Mesenteric fat pad (tissue), 1 donor: ENCODE results near the gene RIPK3. TPM values are rescaled to one million over a fixed set of nuclear protein-coding genes. Genes with fewer than 3 reads are reported as not detected.
A peak's percentile ranks its signal among the peaks of the same experiment; 100 is the strongest.
"Not testable (repeated sequence)": the region's sequence is repeated elsewhere in the genome, so short reads cannot be mapped to it uniquely, and the experiment has no call there.

Experiments used
- DNase-seq: peaks from one replicate; pipeline ENCODE4 v3.0.0-alpha.2; 2020; ENCODE audit warnings: low spot score
- total RNA-seq: library from RNA; stranded (reverse); fragmentation: NEBNext Ultra II Directional; extraction: Animal tissue kit (Norgen Biotek cat#: 25700); gene quantifications from one replicate; pipeline ENCODE4 v1.2.1, GENCODE V29; 2021
- donor health status: DM: yes; HTN: yes; CAD: no.

RIPK3 gene
- total RNA-seq, 1 donor from 2014 or later, result 12.7 TPM

- DNase-seq, result no peak
Measured at GRCh38 chr14:24369907-24370687, 30.3 kb upstream of the RIPK3 start.

- DNase-seq, result no peak
Measured at GRCh38 chr14:24369463-24369862, 29.7 kb upstream of the RIPK3 start.

DNA sequence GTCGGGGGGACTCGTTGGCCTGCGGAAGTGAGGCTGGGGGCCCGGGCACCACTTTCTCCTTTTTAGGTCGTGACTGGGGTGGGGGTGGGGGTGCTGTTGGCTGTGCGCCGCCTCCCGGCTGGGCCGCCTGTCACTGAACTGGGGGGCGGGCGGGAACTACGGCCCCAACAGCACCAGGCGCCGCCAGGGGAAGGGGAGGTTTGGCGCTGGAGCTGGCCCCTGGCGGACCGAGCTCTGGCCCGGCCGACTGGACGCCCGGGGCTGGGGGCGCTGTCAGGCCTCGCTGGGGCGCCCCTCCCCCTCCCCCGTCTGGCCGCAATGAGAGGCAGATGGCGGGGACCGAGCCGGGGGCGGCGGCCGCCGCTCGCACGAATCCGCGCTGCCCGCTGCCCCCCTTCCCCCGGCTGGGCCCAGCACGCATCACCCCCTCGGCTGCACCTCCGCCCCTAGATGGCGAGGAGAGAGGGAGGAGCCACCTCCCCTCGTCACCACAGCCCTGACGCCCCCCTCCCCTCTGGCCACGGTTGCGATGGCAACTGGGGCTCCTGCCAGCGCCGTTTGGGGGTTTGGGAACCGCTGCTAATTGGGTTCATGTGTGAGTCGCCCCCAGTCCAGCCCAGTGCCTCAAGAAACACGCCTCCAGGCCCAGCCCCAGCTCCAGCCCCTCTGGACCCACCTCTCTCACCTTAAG is 28.9 kb upstream of the RIPK3 start:
- peak; percentile 90 for DNase-seq

DNA sequence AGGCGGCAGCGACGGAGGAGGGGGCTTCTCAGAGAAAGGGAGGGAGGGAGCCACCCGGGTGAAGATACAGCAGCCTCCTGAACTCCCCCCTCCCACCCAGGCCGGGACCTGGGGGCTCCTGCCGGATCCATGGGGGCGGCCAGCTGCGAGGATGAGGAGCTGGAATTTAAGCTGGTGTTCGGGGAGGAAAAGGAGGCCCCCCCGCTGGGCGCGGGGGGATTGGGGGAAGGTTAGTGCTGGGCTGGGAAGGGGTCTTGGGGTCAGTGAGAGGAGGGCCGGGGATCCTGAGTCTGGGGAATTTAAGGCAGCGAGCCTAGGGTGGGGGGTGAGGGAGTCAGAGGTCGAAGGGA is 28.4 kb upstream of the RIPK3 start:
- no peak for DNase-seq

- DNase-seq, result no peak
Measured at GRCh38 chr14:24367514-24368211, 27.9 kb upstream of the RIPK3 start, which contains the start of gene NFATC4. Gene NFATC4, plus strand, starts transcription at chr14:24368184. Its CDS starts 157 bp downstream, at chr14:24368341.

- peak; percentile 95 for DNase-seq
Measured at GRCh38 chr14:24366721-24367513, 27.1 kb upstream of the RIPK3 start.

- no peak for DNase-seq
Measured at GRCh38 chr14:24366413-24366720, 26.6 kb upstream of the RIPK3 start.

DNA sequence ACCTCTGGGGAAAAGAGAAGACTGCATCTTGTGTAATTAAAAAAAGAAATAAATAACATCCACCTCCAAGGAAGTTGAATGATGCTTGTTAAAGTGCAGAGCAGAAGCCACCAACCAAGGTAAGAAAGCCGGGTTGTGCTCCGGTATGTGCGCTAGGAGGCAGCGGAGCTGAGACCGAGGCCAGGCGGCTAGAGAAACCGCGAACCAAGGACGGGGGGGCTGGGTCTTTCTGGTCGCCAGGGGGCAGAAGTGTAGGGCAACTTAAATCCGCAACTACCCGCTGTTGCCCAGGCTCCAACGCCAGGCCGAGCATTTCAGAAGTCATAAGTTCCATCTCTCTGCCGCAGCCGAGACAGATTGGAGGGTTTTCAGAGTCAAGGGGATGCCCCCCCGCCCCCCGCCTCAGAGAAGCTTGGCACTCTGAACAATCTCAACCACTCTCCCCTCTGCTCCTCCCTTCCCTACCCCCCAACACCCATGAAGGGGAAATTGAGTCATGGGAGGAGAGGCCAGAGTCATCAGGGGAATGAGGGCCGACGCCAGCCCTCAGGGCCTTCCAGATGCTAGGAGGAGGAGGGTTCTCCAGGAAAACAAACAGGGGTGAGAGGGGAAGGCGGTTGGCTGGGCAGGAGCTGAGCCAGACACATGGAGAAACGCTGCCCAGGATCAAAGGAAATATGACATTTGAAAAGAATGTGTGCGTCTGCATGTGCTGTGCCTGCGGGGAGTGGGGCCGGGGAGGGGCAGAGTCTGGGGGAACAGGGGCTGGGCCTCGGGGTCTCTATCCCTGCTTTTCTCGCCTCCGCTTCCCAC is 26.0 kb upstream of the RIPK3 start:
- DNase-seq, result peak; percentile 94

- DNase-seq, result no peak
Measured at GRCh38 chr14:24364841-24365240, 25.1 kb upstream of the RIPK3 start.

DNA sequence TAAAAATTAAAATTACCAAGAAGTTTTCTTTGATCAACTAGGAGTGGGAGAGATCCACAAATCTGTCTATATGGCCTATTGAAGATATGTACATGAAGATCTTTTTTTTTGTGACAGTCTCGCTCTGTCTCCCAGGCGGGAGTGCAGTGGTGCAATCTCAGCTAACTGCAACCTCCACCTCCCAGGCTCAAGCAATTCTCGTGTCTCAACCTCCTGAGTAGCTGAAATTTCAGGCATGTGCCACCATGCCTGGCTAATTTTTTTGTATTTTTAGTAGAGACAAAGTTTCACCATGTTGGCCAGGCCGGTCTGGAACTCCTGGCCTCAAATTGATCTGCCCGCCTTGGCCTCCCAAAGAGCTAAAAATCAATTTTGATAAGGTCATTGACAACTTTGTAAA is 23.6 kb upstream of the RIPK3 start:
- DNase-seq, result no peak

- DNase-seq, result no peak
Measured at GRCh38 chr14:24362241-24362960, 22.6 kb upstream of the RIPK3 start.

DNA sequence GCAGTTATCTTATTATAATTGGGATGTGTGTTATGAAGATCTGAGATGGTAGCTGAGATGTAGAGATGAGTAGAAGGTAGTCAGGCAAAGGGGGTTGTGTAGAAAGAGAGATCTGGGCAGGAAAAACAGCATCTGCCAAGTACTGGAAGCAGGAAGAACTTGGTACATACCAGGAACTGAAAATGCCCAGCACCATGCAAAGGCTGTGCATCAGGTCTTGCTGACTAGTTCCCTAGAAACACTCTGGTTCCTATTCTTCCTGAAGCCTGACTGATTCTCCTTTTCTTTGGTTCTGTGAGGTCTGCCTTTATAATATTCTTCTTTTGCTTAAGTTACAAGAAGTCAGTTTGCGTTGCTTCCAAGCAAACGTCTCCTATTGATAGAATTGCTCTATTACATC is 21.5 kb upstream of the RIPK3 start:
- DNase-seq, result no peak

DNA sequence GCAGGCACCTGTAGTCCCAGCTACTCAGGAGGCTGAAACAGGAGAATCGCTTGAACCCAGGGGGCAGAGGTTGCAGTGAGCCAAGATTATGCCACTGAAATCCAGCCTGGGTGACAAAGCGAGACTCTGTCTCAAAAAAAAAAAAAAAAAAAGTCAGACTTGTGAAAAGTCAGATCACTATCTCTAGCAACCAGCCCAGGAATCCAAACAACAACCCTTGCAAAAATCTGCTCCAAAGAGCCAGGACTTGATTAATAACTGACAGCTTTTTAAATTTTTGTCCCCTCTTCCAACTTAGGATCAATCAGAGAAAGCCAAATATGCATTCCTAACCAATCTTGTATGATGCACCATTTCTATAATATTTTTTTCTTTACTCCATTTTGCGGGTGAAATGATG is 20.5 kb upstream of the RIPK3 start:
- DNase-seq, result no peak

GRCh38 chr14:24356208-24356607 is 16.4 kb upstream of the RIPK3 start:
- DNase-seq, result no peak

DNA sequence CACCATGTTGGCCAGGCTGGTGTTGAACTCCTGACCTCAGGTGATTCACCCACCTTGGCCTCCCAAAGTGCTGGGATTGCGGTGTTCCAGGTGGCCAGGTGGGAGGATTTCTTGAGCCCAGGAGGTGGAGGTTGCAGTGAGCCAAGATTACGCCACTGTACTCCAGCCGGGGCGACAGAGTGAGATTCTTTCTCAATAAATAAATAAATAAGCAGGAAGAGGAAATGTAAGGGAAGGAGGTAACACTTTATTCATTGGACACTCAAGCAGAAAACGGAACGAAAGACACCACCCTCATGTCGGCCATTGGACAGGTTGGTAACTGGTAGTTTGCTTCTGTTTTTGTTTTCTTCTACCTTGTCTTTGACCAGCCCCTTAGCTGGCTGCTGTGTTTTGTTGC is 15.2 kb upstream of the RIPK3 start:
- no peak for DNase-seq

- not testable (repeated sequence) for DNase-seq
Measured at GRCh38 chr14:24354482-24354825, 14.7 kb upstream of the RIPK3 start.

DNA sequence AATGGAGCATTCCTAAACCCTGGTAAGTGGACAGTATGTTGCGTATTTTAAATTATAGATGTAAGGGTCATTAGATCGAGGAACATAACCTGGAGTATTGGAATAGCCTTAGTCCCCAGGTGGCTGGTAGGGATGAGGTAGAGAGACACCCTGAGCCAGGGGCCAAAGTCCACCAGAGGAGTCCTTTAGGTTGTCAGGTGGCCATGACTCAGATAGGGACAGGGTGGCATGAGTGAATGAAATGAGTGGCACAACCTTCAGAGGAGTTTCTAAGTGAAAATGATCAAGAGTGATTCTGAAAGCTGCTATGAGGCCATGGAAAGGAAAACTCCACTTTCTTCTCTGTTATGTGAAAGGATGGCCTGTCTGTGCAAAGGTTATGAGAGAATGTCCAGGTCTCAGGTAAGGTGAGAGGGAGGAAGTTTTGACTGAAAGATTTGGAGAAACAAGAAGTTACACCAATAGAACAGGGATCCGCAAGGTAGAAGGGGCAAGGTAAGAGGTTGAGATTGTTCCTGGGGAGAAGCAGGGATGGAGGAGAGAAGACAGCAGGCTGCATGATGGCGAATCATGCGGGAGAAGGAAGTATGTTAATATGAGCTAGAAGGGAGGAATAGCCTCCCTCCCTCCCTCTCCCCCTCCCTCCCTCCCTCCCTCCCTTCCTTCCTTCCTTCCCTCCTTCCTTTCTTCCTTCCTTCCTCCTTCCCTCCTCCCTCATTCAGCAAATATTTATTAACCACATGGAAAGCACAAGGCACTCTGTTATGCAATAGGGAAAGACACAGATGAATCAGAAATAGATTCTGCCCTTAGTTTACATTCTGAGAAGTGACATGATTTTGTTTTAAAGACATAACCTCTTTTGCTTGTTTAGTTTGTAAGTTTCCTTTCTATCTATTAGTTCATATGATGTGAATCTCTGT is 14.0 kb upstream of the RIPK3 start:
- DNase-seq, result no peak

DNA sequence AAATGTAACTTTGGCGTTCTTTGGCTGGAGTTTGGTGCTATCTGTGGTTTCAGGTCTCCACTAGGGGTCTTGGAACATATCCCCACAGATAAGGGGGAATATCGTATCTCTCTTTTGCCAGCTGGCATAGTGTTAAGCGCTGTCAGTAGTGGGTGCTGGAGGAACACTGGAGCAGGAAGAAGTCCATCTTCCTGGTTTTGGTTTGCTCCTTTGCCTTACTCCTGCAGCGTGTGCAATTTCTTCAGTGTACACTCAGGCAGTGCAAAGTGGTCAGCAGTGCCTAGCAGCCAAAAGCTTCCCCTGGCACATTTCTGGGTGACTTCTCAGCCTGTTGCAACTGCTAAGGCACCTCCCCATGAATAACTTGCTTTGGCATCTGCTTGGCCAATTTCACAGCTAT is 11.7 kb upstream of the RIPK3 start:
- DNase-seq, result no peak

- DNase-seq, result no peak
Measured at GRCh38 chr14:24349742-24350141, 10.0 kb upstream of the RIPK3 start.
